GM19463 (cell line): ENCODE results near the gene ILDR2.
A peak's percentile ranks its signal among the peaks of the same experiment; 100 is the strongest.

Experiments
- ATAC-seq: cut with Tn5 transposase; IDR thresholded peaks from one replicate; pipeline ENCODE4 v1.9.1; 2021; ENCODE audit warnings: mild to moderate bottlenecking, moderate library complexity; ENCODE audit not compliant: unreplicated experiment

Gene ILDR2, protein sequence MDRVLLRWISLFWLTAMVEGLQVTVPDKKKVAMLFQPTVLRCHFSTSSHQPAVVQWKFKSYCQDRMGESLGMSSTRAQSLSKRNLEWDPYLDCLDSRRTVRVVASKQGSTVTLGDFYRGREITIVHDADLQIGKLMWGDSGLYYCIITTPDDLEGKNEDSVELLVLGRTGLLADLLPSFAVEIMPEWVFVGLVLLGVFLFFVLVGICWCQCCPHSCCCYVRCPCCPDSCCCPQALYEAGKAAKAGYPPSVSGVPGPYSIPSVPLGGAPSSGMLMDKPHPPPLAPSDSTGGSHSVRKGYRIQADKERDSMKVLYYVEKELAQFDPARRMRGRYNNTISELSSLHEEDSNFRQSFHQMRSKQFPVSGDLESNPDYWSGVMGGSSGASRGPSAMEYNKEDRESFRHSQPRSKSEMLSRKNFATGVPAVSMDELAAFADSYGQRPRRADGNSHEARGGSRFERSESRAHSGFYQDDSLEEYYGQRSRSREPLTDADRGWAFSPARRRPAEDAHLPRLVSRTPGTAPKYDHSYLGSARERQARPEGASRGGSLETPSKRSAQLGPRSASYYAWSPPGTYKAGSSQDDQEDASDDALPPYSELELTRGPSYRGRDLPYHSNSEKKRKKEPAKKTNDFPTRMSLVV

DNA sequence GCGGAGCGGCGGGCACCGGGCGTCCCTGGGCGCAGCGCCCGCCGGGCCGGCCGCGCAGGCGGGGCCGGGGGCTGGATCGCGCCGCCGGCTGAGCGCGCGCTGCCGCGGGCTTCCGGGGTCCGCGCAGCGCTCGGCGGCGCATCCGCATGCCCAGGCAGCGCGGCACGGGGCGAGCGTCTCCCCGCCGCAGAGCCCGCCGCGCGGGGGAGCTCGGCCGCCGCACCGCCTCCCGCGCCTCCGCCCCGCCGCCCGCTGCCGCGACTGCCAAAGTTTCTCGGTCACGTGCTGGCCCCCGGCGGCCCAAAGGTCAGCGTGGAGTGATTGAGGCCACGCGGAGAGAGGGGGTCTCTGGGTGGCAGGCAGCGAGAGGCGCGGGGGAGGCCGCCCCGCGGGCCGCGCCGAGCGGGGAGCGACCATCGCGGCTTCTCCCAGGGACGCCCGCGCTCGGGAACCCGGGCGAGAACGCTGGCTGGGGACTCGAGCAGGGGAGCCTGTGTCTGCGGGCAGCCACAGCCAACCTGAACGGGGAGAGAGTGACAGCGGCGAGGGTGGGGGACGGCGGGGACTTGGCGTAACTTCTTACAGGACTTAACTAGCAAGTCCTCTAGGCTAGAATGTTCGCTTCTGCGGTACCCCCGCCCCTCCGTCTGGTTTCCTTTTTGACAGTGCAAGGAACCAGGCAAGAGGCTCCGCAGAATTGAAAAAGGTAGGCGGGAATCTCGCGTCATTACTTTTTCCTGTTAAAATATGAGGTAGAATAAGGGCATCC is at the start of gene ILDR2:
Gene ILDR2 (minus strand): TSS at position 180 of the 769 bp plus-strand sequence. CDS start 272 bp downstream, outside the sequence.
- peak; percentile 60 for ATAC-seq

- ATAC-seq: peak; percentile 95
Observed at GRCh38 chr1:167022384-167022783, 47.0 kb upstream of the ILDR2 start.

DNA sequence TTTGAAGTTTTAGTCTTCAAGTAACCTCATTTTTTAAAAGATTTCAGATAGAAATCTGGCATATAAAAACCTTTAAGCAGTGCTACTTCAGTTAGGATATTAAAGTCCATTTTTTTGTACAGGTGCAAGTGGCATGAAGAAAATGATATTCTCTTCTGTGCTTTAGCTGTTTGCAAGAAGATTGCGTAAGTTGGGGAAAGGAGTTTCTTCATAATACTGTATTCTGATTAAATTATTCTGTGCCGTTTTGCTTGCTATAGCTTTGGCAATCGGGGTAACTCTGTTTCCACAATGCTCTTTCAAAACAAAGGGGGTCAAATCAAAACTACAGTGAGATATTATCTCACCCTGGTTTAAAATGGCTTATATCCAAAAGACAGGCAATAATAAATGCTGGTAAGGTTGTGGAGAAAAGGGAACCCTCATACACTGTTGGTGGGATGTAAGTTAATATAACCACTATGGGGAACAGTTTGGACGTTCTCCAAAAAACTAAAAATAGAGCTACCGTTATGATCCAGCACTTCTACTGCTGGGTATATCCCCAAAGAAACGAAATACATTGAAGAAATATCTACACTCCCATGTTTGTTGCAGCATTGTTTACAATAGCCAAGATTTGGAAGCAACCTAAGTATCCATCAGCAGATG is 40.9 kb upstream of the ILDR2 start:
- ATAC-seq: no peak

- ATAC-seq: no peak
Observed at GRCh38 chr1:167013108-167013929, 38.0 kb upstream of the ILDR2 start.

GRCh38 chr1:167012570-167012969 is 37.2 kb upstream of the ILDR2 start:
- ATAC-seq: no peak

- no peak for ATAC-seq
Observed at GRCh38 chr1:167011560-167012191, 36.3 kb upstream of the ILDR2 start.

- no peak for ATAC-seq
Observed at GRCh38 chr1:167003711-167004110, 28.4 kb upstream of the ILDR2 start.

- no peak for ATAC-seq
Observed at GRCh38 chr1:167002354-167002753, 27.0 kb upstream of the ILDR2 start.

- no peak for ATAC-seq
Observed at GRCh38 chr1:167000546-167000945, 25.2 kb upstream of the ILDR2 start.

GRCh38 chr1:166999500-167000055 is 24.2 kb upstream of the ILDR2 start:
- peak; percentile 50 for ATAC-seq

- ATAC-seq: peak; percentile 29
Observed at GRCh38 chr1:166999075-166999474, 23.7 kb upstream of the ILDR2 start.

DNA sequence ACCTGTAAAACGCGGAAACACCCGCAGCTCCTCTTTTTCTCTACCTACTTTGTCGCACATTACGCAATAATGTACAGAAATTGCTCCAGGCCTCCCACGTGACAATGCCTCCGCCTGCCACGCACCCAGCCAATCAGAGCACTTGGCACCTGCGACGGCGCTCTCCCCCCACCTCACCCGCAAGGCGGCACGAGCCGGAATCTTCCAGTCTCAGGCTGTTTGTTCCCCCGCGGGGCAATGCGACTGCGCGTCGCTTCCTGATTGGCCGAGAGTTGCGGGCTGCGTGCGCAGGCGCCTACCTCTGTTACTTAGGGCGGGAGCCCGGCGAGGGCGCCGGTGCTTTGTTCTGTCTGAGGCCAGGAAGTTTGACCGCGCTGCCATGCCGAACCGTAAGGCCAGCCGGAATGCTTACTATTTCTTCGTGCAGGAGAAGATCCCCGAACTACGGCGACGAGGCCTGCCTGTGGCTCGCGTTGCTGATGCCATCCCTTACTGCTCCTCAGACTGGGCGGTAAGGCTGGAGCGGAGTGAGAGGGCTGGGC is 13.7 kb upstream of the ILDR2 start, which contains the start of gene MAEL:
Gene MAEL (plus strand): TSS at position 307 of the 542 bp plus-strand sequence. CDS start 73 bp downstream, at position 380.
- no peak for ATAC-seq

GRCh38 chr1:166981589-166981988 is 6.2 kb upstream of the ILDR2 start:
- no peak for ATAC-seq

- no peak for ATAC-seq
Observed at GRCh38 chr1:166980818-166981217, 5.5 kb upstream of the ILDR2 start.

DNA sequence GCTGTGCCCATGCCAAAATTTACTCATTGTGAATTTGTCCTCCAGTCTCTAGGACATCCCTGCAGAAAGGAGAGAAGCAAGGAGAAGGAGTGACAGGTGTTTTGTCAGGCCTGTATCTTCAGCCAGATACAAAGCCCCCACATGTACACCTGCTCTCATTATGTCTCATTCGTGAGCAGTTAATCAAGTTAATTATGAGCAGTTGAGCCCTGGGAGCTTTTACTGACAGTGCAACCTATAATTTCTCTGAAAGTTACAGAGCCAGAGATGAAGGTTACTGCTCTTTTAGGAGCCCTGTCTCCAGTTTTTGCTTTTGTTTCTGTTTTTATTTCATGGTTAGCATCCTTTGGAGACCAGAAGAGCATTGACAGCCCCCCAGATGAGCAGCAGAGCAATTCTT is 5.0 kb upstream of the ILDR2 start:
- ATAC-seq: no peak

GRCh38 chr1:166978821-166979220 is 3.5 kb upstream of the ILDR2 start:
- ATAC-seq: no peak

GRCh38 chr1:166977951-166978350 is 2.6 kb upstream of the ILDR2 start:
- no peak for ATAC-seq

GRCh38 chr1:166974647-166975345 is 544 bp downstream of the ILDR2 start:
- no peak for ATAC-seq
